ENCODE measurements around the gene HEATR1. TPM values are rescaled to one million over a fixed set of nuclear protein-coding genes. Genes with fewer than 3 reads are reported as not detected.
A peak's percentile ranks its signal among the peaks of the same experiment; 100 is the strongest.
"Not testable (repeated sequence)": the region's sequence is repeated elsewhere in the genome, so short reads cannot be mapped to it uniquely, and the experiment has no call there.

The HEATR1 gene
- total RNA-seq, 4 donors from 2014 or later = 11.6 to 17.5 (median 15.8) TPM

DNA sequence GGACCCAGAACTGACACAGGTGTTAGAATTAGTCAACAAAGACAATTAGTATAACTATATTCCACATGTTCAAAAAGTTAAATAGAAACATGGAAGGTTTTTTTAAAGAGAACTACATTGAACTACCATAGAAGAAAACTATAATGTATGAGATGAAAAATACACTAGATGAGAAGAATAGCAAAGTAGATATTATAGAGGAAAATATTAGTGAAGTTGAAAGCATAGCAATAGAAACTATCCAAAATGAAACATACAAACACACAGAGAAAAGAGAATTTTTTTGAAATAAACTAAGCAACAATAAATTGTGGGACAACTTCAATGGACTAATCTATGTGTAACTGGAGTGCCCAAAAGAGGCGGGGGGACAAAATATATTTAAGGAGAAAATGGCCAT, 8.0 kb upstream of the HEATR1 start:
- Histone ChIP-seq H3K9me3 (no peaks in the 10 kb centered on the region), H3K27me3 (no peaks in the 10 kb centered on the region), H3K27ac (no peak overlapping the region), H3K36me3 (no peaks in the 10 kb centered on the region), H3K4me3 (no peak overlapping the region), H3K4me1 (peaks cover 16 to 22% of the 10 kb centered on the region in 2 donors)
- in situ Hi-C loops (cut with MboI; ENCODE audit: low sequenced_read_pairs in 4 of 4) (loop anchor here in 1 of 4 donors (10.0 kb wide), 1 partner anchor 162 kb away; no protein-coding TSS in a partner anchor), intact Hi-C loops (cut with DNase I; ENCODE audit: low total_unique reads) (no loop called here)
- ATAC-seq (no peak), DNase-seq (no peak)
- no peak for TF ChIP-seq CTCF (IDR thresholded peaks at IDR 0.05 in 4 of 5, conservative IDR thresholded peaks at IDR 0.05 in 1 of 5)
- TF ChIP-seq POLR2A (IDR thresholded peaks at IDR 0.05) = no peak

GRCh38 chr1:236608930-236609726, 4.8 kb upstream of the HEATR1 start:
- in situ Hi-C loops (cut with MboI; ENCODE audit: low sequenced_read_pairs in 4 of 4) = loop anchor here in 2 of 4 donors (10.0 kb wide), 1 partner anchor 186 kb away; the partner anchor contains the start of gene MTR (in 2 of the 2)
- TF ChIP-seq CTCF (IDR thresholded peaks at IDR 0.05 in 4 of 5, conservative IDR thresholded peaks at IDR 0.05 in 1 of 5) (peak; percentile 55 to 75 (median 70)), POLR2A (IDR thresholded peaks at IDR 0.05) (no peak)
- peak overlapping the region in 3 of 4 donors; percentile 34 to 49 (median 36) for H3K27ac ChIP-seq
- no peaks in the 10 kb centered on the region for H3K36me3 ChIP-seq
- H3K9me3 ChIP-seq = no peaks in the 10 kb centered on the region
- peaks cover 5 to 6% of the 10 kb centered on the region in 2 donors for H3K4me1 ChIP-seq
- intact Hi-C loops (cut with DNase I; ENCODE audit: low total_unique reads) = loop anchor here (10.0 kb wide), 1 partner anchor 1104 kb away; the partner anchor contains the start of gene B3GALNT2
- ATAC-seq (peak in 1 of 2 donors; percentile 31), DNase-seq (peak; percentile 40 to 66)
- no peak overlapping the region for H3K4me3 ChIP-seq
- H3K27me3 ChIP-seq = no peaks in the 10 kb centered on the region

DNA sequence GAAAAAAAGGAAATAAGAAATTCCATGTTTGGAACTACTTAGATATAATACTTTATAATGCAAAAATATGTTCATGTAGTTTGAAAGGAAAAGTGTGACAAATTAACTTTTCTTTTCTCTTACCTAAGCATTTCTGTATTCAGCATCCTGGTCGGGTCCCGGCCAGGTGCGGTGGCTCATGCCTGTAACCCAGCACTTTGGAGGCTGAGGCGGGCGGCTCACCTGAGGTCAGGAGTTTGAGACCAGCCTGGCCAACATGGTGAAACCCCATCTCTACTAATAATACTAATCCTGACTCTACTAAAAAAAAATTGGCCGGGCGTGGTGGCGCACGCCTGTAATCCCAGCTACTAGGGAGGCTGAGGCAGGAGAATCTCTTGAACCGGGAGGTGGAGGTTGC, 3.3 kb upstream of the HEATR1 start:
- H3K4me3 ChIP-seq, DNase-seq, H3K27ac ChIP-seq, H3K9me3 ChIP-seq, ATAC-seq, H3K36me3 ChIP-seq, H3K27me3 ChIP-seq: not testable (repeated sequence)
- in situ Hi-C loops (cut with MboI; ENCODE audit: low sequenced_read_pairs in 4 of 4) (loop anchor here in 2 of 4 donors (10.0 kb wide), 1 partner anchor 187 kb away; the partner anchor contains the start of gene MTR (in 2 of the 2)), intact Hi-C loops (cut with DNase I; ENCODE audit: low total_unique reads) (loop anchor here (10.0 kb wide), 1 partner anchor 1103 kb away; the partner anchor contains the start of gene B3GALNT2)
- peaks cover 16% of the 10 kb centered on the region in 2 donors for H3K4me1 ChIP-seq

GRCh38 chr1:236604905-236605806, 840 bp upstream of the HEATR1 start:
- in situ Hi-C loops (cut with MboI; ENCODE audit: low sequenced_read_pairs in 4 of 4) = loop anchor here in 2 of 4 donors (10.0 kb wide), 1 partner anchor 190 kb away; the partner anchor contains the start of gene MTR (in 2 of the 2)
- no peak for ATAC-seq

More at GRCh38 chr1:236604905-236605806, 840 bp upstream of the HEATR1 start:
- Histone ChIP-seq H3K4me1 (peaks cover 16% of the 10 kb centered on the region in 2 donors), H3K36me3 (peaks cover 0 to 14% of the 10 kb centered on the region in 2 donors), H3K27ac (peak overlapping the region; percentile 87 to 94 (median 89)), H3K9me3 (no peaks in the 10 kb centered on the region), H3K4me3 (peak overlapping the region; percentile 75 to 88 (median 86)), H3K27me3 (no peaks in the 10 kb centered on the region)
- TF ChIP-seq POLR2A (IDR thresholded peaks at IDR 0.05) = no peak
- peak in 1 of 5 experiments; percentile 0 for TF ChIP-seq CTCF (IDR thresholded peaks at IDR 0.05 in 4 of 5, conservative IDR thresholded peaks at IDR 0.05 in 1 of 5)
- DNase-seq = no peak
- intact Hi-C loops (cut with DNase I; ENCODE audit: low total_unique reads) = loop anchor here (1.0 to 10.0 kb wide), 3 partner anchors 170 to 1100 kb away; partner anchors contain the start of genes B3GALNT2 and MTR
